Left ventricle myocardium inferior (tissue), 1 donor: Measurements from ENCODE around the gene KBTBD7. TPM values are rescaled to one million over a fixed set of nuclear protein-coding genes. Genes with fewer than 3 reads are reported as not detected.

ENCODE experiments used
- DNase-seq: peaks from one replicate; pipeline ENCODE4 v3.0.0-alpha.2; 2020
- H3K27ac ChIP-seq: fragments of 200-600 bp; replicated peaks from 2 replicates; pipeline ENCODE4 v1.8.0; 2021
- H3K27me3 ChIP-seq: fragments of 200-600 bp; 2 replicates; pipeline ENCODE4 v1.8.0; 2021; ENCODE audit warnings: low read depth
- H3K36me3 ChIP-seq: fragments of 200-600 bp; 2 replicates; pipeline ENCODE4 v1.8.0; 2021
- H3K4me1 ChIP-seq: fragments of 200-600 bp; 2 replicates; pipeline ENCODE4 v1.8.0; 2021
- H3K4me3 ChIP-seq: fragments of 200-600 bp; 2 replicates; pipeline ENCODE4 v1.8.0; 2021; ENCODE audit warnings: mild to moderate bottlenecking, moderate library complexity
- H3K9me3 ChIP-seq: fragments of 200-600 bp; replicated peaks from 2 replicates; pipeline ENCODE4 v1.8.0; 2021
- CTCF ChIP-seq: fragments of 200-600 bp; IDR thresholded peaks from 2 replicates; pipeline ENCODE4 v1.8.0; 2021; ENCODE audit warnings: antibody characterized with exemption, mild to moderate bottlenecking, borderline replicate concordance
- intact Hi-C: fragments of 100-400 bp; cut with micrococcal nuclease; formaldehyde crosslinking; loops from one replicate; pipeline ENCODE4 v1.11.0; 2022
- total RNA-seq: library from RNA; stranded (reverse); fragmentation: NEBNext Ultra II Directional; extraction: Animal tissue kit (Norgen Biotek cat#: 25700); gene quantifications from one replicate; pipeline ENCODE4 v1.2.1, GENCODE V29; 2021
- donor health status: DM: no; HTN: yes; CAD: no; lungs with severe emphysema.

The KBTBD7 gene
- total RNA-seq, 1 donor from 2014 or later, result 5.2 TPM

GRCh38 chr13:41231786-41232185, 37.4 kb upstream of the KBTBD7 start:
- Histone ChIP-seq H3K4me1 (no peaks in the 10 kb centered on the region), H3K36me3 (peaks cover 27% of the 10 kb centered on the region), H3K27ac (no peak overlapping the region), H3K9me3 (no peaks in the 10 kb centered on the region), H3K4me3 (no peak overlapping the region), H3K27me3 (no peaks in the 10 kb centered on the region)
- no peak for TF ChIP-seq CTCF
- intact Hi-C loops, result no loop called here
- DNase-seq, result peak; percentile 23

- H3K27ac ChIP-seq, result no peak overlapping the region
- H3K4me3 ChIP-seq, result no peak overlapping the region
- H3K4me1 ChIP-seq, result no peaks in the 10 kb centered on the region
- no peak for TF ChIP-seq CTCF
- peaks cover 25% of the 10 kb centered on the region for H3K36me3 ChIP-seq
- H3K27me3 ChIP-seq, result no peaks in the 10 kb centered on the region
- intact Hi-C loops, result no loop called here
- no peak for DNase-seq
- H3K9me3 ChIP-seq, result no peaks in the 10 kb centered on the region
Observed at GRCh38 chr13:41231025-41231677, 36.8 kb upstream of the KBTBD7 start.

GRCh38 chr13:41229356-41229755, 35.0 kb upstream of the KBTBD7 start:
- intact Hi-C loops, result no loop called here
- Histone ChIP-seq H3K9me3 (no peaks in the 10 kb centered on the region), H3K4me3 (no peak overlapping the region), H3K4me1 (no peaks in the 10 kb centered on the region), H3K27ac (no peak overlapping the region), H3K27me3 (no peaks in the 10 kb centered on the region), H3K36me3 (peaks cover 18% of the 10 kb centered on the region)
- no peak for DNase-seq
- no peak for TF ChIP-seq CTCF

- no peak overlapping the region for H3K27ac ChIP-seq
- no peaks in the 10 kb centered on the region for H3K9me3 ChIP-seq
- no peaks in the 10 kb centered on the region for H3K4me1 ChIP-seq
- H3K4me3 ChIP-seq, result no peak overlapping the region
- H3K36me3 ChIP-seq, result peaks cover 22% of the 10 kb centered on the region
- no peak for DNase-seq
- TF ChIP-seq CTCF, result no peak
- intact Hi-C loops, result loop anchor here (5.0 kb wide), 1 partner anchor 147 kb away; no protein-coding TSS in a partner anchor
- H3K27me3 ChIP-seq, result no peaks in the 10 kb centered on the region
Observed at GRCh38 chr13:41224113-41225110, 30.0 kb upstream of the KBTBD7 start.

- no peaks in the 10 kb centered on the region for H3K9me3 ChIP-seq
- no peak for DNase-seq
- no peak overlapping the region for H3K4me3 ChIP-seq
- intact Hi-C loops, result loop anchor here (5.0 kb wide), 1 partner anchor 145 kb away; no protein-coding TSS in a partner anchor
- TF ChIP-seq CTCF, result peak; percentile 87
- H3K27me3 ChIP-seq, result no peaks in the 10 kb centered on the region
- H3K27ac ChIP-seq, result no peak overlapping the region
- H3K4me1 ChIP-seq, result no peaks in the 10 kb centered on the region
- H3K36me3 ChIP-seq, result peaks cover 26% of the 10 kb centered on the region
Observed at GRCh38 chr13:41222259-41222852, 28.0 kb upstream of the KBTBD7 start.
